ENCODE measurements around the gene RBM19. TPM values are rescaled to one million over a fixed set of nuclear protein-coding genes. Genes with fewer than 3 reads are reported as not detected.

The RBM19 gene
- total RNA-seq, 1 donor from 2014 or later: 31.1 TPM

GRCh38 chr12:113919791-113920190, 46.3 kb downstream of the RBM19 start:
- no peaks in the 10 kb centered on the region for H3K4me1 Mint-ChIP-seq (ENCODE audit: unreplicated experiment)
- no peak overlapping the region for H3K27ac Mint-ChIP-seq (ENCODE audit: unreplicated experiment)
- TF ChIP-seq CTCF (IDR thresholded peaks at IDR 0.05): no peak
- H3K9me3 Mint-ChIP-seq (ENCODE audit: unreplicated experiment): no peaks in the 10 kb centered on the region
- no peaks in the 10 kb centered on the region for H3K27me3 Mint-ChIP-seq (ENCODE audit: unreplicated experiment)
- no peak for DNase-seq (ENCODE audit: extremely low spot score, unreplicated experiment)
- H3K36me3 Mint-ChIP-seq (ENCODE audit: unreplicated experiment): peaks cover 16% of the 10 kb centered on the region
- H3K4me3 Mint-ChIP-seq (ENCODE audit: unreplicated experiment): no peak overlapping the region

- H3K27ac Mint-ChIP-seq (ENCODE audit: unreplicated experiment): no peak overlapping the region
Observed at GRCh38 chr12:113918306-113918705, 47.8 kb downstream of the RBM19 start.

GRCh38 chr12:113917393-113917792, 48.7 kb downstream of the RBM19 start:
- H3K4me1 Mint-ChIP-seq (ENCODE audit: unreplicated experiment): no peaks in the 10 kb centered on the region
- H3K9me3 Mint-ChIP-seq (ENCODE audit: unreplicated experiment): no peaks in the 10 kb centered on the region
- no peaks in the 10 kb centered on the region for H3K27me3 Mint-ChIP-seq (ENCODE audit: unreplicated experiment)
- no peak for DNase-seq (ENCODE audit: extremely low spot score, unreplicated experiment)
- TF ChIP-seq CTCF (IDR thresholded peaks at IDR 0.05): no peak
- no peak overlapping the region for H3K27ac Mint-ChIP-seq (ENCODE audit: unreplicated experiment)
- H3K36me3 Mint-ChIP-seq (ENCODE audit: unreplicated experiment): peaks cover 13% of the 10 kb centered on the region
- no peak overlapping the region for H3K4me3 Mint-ChIP-seq (ENCODE audit: unreplicated experiment)

More at GRCh38 chr12:113918306-113918705, 47.8 kb downstream of the RBM19 start:
- H3K27me3 Mint-ChIP-seq (ENCODE audit: unreplicated experiment): no peaks in the 10 kb centered on the region
- no peaks in the 10 kb centered on the region for H3K4me1 Mint-ChIP-seq (ENCODE audit: unreplicated experiment)
- TF ChIP-seq CTCF (IDR thresholded peaks at IDR 0.05): no peak
- H3K9me3 Mint-ChIP-seq (ENCODE audit: unreplicated experiment): no peaks in the 10 kb centered on the region
- H3K4me3 Mint-ChIP-seq (ENCODE audit: unreplicated experiment): no peak overlapping the region
- DNase-seq (ENCODE audit: extremely low spot score, unreplicated experiment): no peak
- H3K36me3 Mint-ChIP-seq (ENCODE audit: unreplicated experiment): peaks cover 16% of the 10 kb centered on the region

GRCh38 chr12:113914806-113915205, 51.3 kb downstream of the RBM19 start:
- no peak overlapping the region for H3K27ac Mint-ChIP-seq (ENCODE audit: unreplicated experiment)
- H3K9me3 Mint-ChIP-seq (ENCODE audit: unreplicated experiment): no peaks in the 10 kb centered on the region
- H3K4me1 Mint-ChIP-seq (ENCODE audit: unreplicated experiment): no peaks in the 10 kb centered on the region
- H3K27me3 Mint-ChIP-seq (ENCODE audit: unreplicated experiment): no peaks in the 10 kb centered on the region
- no peak overlapping the region for H3K4me3 Mint-ChIP-seq (ENCODE audit: unreplicated experiment)
- DNase-seq (ENCODE audit: extremely low spot score, unreplicated experiment): no peak
- H3K36me3 Mint-ChIP-seq (ENCODE audit: unreplicated experiment): peaks cover 10% of the 10 kb centered on the region
- no peak for TF ChIP-seq CTCF (IDR thresholded peaks at IDR 0.05)

GRCh38 chr12:113914176-113914575, 51.9 kb downstream of the RBM19 start:
- Mint-ChIP-seq H3K36me3 (ENCODE audit: unreplicated experiment) (peaks cover 14% of the 10 kb centered on the region), H3K4me1 (ENCODE audit: unreplicated experiment) (no peaks in the 10 kb centered on the region), H3K9me3 (ENCODE audit: unreplicated experiment) (no peaks in the 10 kb centered on the region), H3K4me3 (ENCODE audit: unreplicated experiment) (no peak overlapping the region), H3K27ac (ENCODE audit: unreplicated experiment) (no peak overlapping the region), H3K27me3 (ENCODE audit: unreplicated experiment) (no peaks in the 10 kb centered on the region)
- TF ChIP-seq CTCF (IDR thresholded peaks at IDR 0.05): no peak
- no peak for DNase-seq (ENCODE audit: extremely low spot score, unreplicated experiment)

Measured in osteocyte (in vitro differentiated cells).